B cell (primary cell): Measurements from ENCODE around the gene GAL. TPM values are rescaled to one million over a fixed set of nuclear protein-coding genes. Genes with fewer than 3 reads are reported as not detected.

Experiments used
- ATAC-seq: fragments of 200-7000 bp; cut with Tn5 transposase; one replicate; pipeline ENCODE4 v1.10.0; 2021; ENCODE audit warnings: low read depth, mild to moderate bottlenecking, moderate number of reproducible peaks, moderate library complexity
- CTCF ChIA-PET: fragments of 350-600 bp; sonication (Branson Sonifier 250); formaldehyde crosslinking; loops from one replicate; lab custom pipeline; 2021; ENCODE audit warnings: antibody characterized with exemption, inconsistent platforms; lab: Charles Lee
- POLR2A ChIA-PET: fragments of 350-600 bp; sonication (Branson Sonifier 250); formaldehyde crosslinking; loops from one replicate; lab custom pipeline; 2021; ENCODE audit warnings: antibody characterized with exemption; lab: Charles Lee
- DNase-seq: peaks from one replicate; pipeline ENCODE4 v3.0.0; 2013
- H2AFZ ChIP-seq: 2 replicates; pipeline ENCODE4 v1.6.1; 2012; ENCODE audit warnings: mild to moderate bottlenecking, low read depth, low read length; ENCODE audit not compliant: insufficient read depth, poor library complexity, severe bottlenecking
- H3K27ac ChIP-seq, 2 donors: 1 replicate in 1 of 2; 2 replicates in 1 of 2; pipeline ENCODE4 v1.5.1; 2012 to 2013; ENCODE audit warnings: low read length in 2 of 2, mild to moderate bottlenecking in 2 of 2, moderate library complexity in 1 of 2
- H3K27me3 ChIP-seq, 4 experiments: fragments of 200-600 bp in 1 of 4; sonication (generic) in 1 of 4; replicated peaks in 1 of 4; 1 replicate in 2 of 4; 2 replicates in 2 of 4; pipeline versions ENCODE4 v1.6.1 to v1.7.0; 2013 to 2016; ENCODE audit warnings: low read length in 3 of 4, mild to moderate bottlenecking in 2 of 4, mixed read lengths in 1 of 4, moderate library complexity in 1 of 4; ENCODE audit not compliant: insufficient read depth in 4 of 4, control insufficient read depth in 3 of 4; ENCODE audit errors: control extremely low read depth in 1 of 4
- H3K36me3 ChIP-seq, 2 experiments: replicated peaks in 1 of 2; 1 replicate in 1 of 2; 2 replicates in 1 of 2; pipeline versions ENCODE4 v1.6.1 to v1.7.1; 2013; ENCODE audit warnings: low read length in 1 of 2; ENCODE audit not compliant: insufficient read depth in 2 of 2, control insufficient read depth in 1 of 2; ENCODE audit errors: control extremely low read depth in 1 of 2, extremely low read depth in 1 of 2
- H3K4me1 ChIP-seq, 2 donors: fragments of 200-600 bp in 1 of 2; sonication (generic) in 1 of 2; 1 replicate in 1 of 2; 2 replicates in 1 of 2; pipeline versions ENCODE4 v1.5.1 to v1.6.1; 2013 to 2017; ENCODE audit warnings: low read length in 2 of 2; ENCODE audit not compliant: control insufficient read depth in 2 of 2, insufficient read depth in 2 of 2
- H3K4me2 ChIP-seq: replicated peaks from 2 replicates; pipeline ENCODE3; 2012; ENCODE audit warnings: mild to moderate bottlenecking, low read depth, low read length; ENCODE audit not compliant: poor library complexity, severe bottlenecking
- H3K4me3 ChIP-seq, 5 experiments: fragments of 200-600 bp in 1 of 5; sonication (generic) in 1 of 5; 1 replicate in 3 of 5; 2 replicates in 2 of 5; pipeline versions ENCODE4 v1.5.1 to v1.7.0; 2011 to 2016; ENCODE audit warnings: low read length in 4 of 5, mild to moderate bottlenecking in 4 of 5, low read depth in 2 of 5, control low read depth in 1 of 5, moderate library complexity in 1 of 5; ENCODE audit not compliant: insufficient read depth in 1 of 5; ENCODE audit errors: control extremely low read depth in 1 of 5, extremely low read depth in 1 of 5
- H3K79me2 ChIP-seq: fragments of 200-600 bp; sonication (generic); one replicate; pipeline ENCODE4 v1.6.0; 2016; ENCODE audit warnings: low read length; ENCODE audit not compliant: control insufficient read depth, insufficient read depth
- H3K9ac ChIP-seq: fragments of 200-600 bp; sonication (generic); 2 replicates; pipeline ENCODE4 v1.6.1; 2017; ENCODE audit warnings: mild to moderate bottlenecking, low read length, moderate library complexity
- H3K9me3 ChIP-seq, 3 donors: one replicate each; pipeline versions ENCODE4 v1.6.1 to v1.7.1; 2013; ENCODE audit warnings: low read length in 2 of 3; ENCODE audit not compliant: control insufficient read depth in 2 of 3, insufficient read depth in 1 of 3; ENCODE audit errors: control extremely low read depth in 1 of 3
- H4K20me1 ChIP-seq: 2 replicates; pipeline ENCODE4 v1.6.0; 2012; ENCODE audit warnings: mild to moderate bottlenecking, low read length; ENCODE audit not compliant: insufficient read depth, control insufficient read depth, poor library complexity, severe bottlenecking
- H3K27ac Mint-ChIP-seq: one replicate; pipeline ENCODE4 v1.8.0; 2021; ENCODE audit warnings: mixed read lengths
- H3K27me3 Mint-ChIP-seq: one replicate; pipeline ENCODE4 v1.8.0; 2021; ENCODE audit warnings: mixed read lengths
- H3K4me1 Mint-ChIP-seq: one replicate; pipeline ENCODE4 v1.8.0; 2021; ENCODE audit warnings: mixed read lengths
- H3K4me3 Mint-ChIP-seq: one replicate; pipeline ENCODE4 v1.8.0; 2021; ENCODE audit warnings: mixed read lengths
- H3K9me3 Mint-ChIP-seq: one replicate; pipeline ENCODE4 v1.8.0; 2022; ENCODE audit warnings: mixed read lengths; ENCODE audit not compliant: insufficient read depth
- CTCF ChIP-seq: fragments of 200-600 bp; IDR thresholded peaks from one replicate; pipeline ENCODE4 v1.8.0; 2022; ENCODE audit warnings: antibody characterized with exemption, mild to moderate bottlenecking
- EZH2 ChIP-seq: IDR thresholded peaks from 2 replicates; pipeline ENCODE4 v1.6.1; 2012; ENCODE audit warnings: borderline replicate concordance, low read depth, mild to moderate bottlenecking, moderate library complexity, low read length; ENCODE audit not compliant: insufficient read depth, poor library complexity, severe bottlenecking
- WGBS: methylation state at CpG from one replicate; pipeline ENCODE4 v1.1.5; 2013; ENCODE audit warnings: missing lambda C conversion rate; ENCODE audit not compliant: insufficient coverage; 5-methylcytosine and 5-hydroxymethylcytosine counted together
- intact Hi-C: fragments of 100-400 bp; cut with micrococcal nuclease; formaldehyde crosslinking; loops from one replicate; pipeline ENCODE4 v1.10.0; 2022
- polyA plus RNA-seq: library from polyadenylated mRNA; depleted of rRNA; stranded (reverse); fragments of >200 nt; gene quantifications from 2 replicates; pipeline ENCODE4 v1.2.3, GENCODE V29; 2012
- total RNA-seq, 2 donors: library from RNA; stranded (reverse); fragments of 120-200 nt in 1 of 2; gene quantifications; 1 replicate in 1 of 2; 2 replicates in 1 of 2; pipeline versions ENCODE4 v1.2.3 to v1.2.4, GENCODE V29; 2013 to 2022

Gene GAL
- total and polyA plus RNA-seq, 2 donors (not counting 1 experiment from before 2014, with no cell fraction given), result not detected

- CTCF ChIA-PET, result interaction anchor here (0.7 kb wide), 1 partner anchor 416 kb away, joined by 3 read pairs; no protein-coding TSS in a partner anchor
- no peak for DNase-seq
These were observed 9.9 kb upstream of the GAL start for GRCh38 chr11:68674461-68674860.

GRCh38 chr11:68677432-68677831 is 6.9 kb upstream of the GAL start:
- CTCF ChIA-PET, result no interaction called here
- Mint-ChIP-seq H3K9me3 (no peaks in the 10 kb centered on the region), H3K4me1 (no peaks in the 10 kb centered on the region)

More at GRCh38 chr11:68674461-68674860, 9.9 kb upstream of the GAL start:
- Histone ChIP-seq H3K4me2 (no peak overlapping the region), H3K4me1 (no peaks in the 10 kb centered on the region), H3K79me2 (no peaks in the 10 kb centered on the region), H4K20me1 (no peaks in the 10 kb centered on the region), H3K27ac (no peak overlapping the region), H3K27me3 (peaks cover 0 to 3% (median 0%) of the 10 kb centered on the region in 4 experiments), H3K36me3 (no peaks in the 10 kb centered on the region), H2AFZ (no peak overlapping the region), H3K4me3 (no peak overlapping the region), H3K9me3 (peaks cover 0 to 13% (median 0%) of the 10 kb centered on the region in 3 donors), H3K9ac (no peak overlapping the region)
- H3K4me1 Mint-ChIP-seq, result no peaks in the 10 kb centered on the region
- TF ChIP-seq CTCF (no peak), EZH2 (no peak)
- H3K27ac Mint-ChIP-seq, result no peak overlapping the region
- intact Hi-C loops, result no loop called here
- POLR2A ChIA-PET, result no interaction called here
- peaks cover 22% of the 10 kb centered on the region for H3K27me3 Mint-ChIP-seq
- no peak for ATAC-seq
- H3K4me3 Mint-ChIP-seq, result no peak overlapping the region
- WGBS, result 94% methylated on average over 14 of the region's 16 CpGs
- no peaks in the 10 kb centered on the region for H3K9me3 Mint-ChIP-seq

More at GRCh38 chr11:68677432-68677831, 6.9 kb upstream of the GAL start:
- H3K36me3 ChIP-seq, result no peaks in the 10 kb centered on the region
- 53% methylated on average over 4 of the region's 6 CpGs for WGBS
- ATAC-seq (no peak), DNase-seq (no peak)
- H2AFZ ChIP-seq, result no peak overlapping the region
- no peak overlapping the region for H3K27ac ChIP-seq
- POLR2A ChIA-PET, result no interaction called here
- H3K4me3 ChIP-seq, result no peak overlapping the region
- H3K4me2 ChIP-seq, result no peak overlapping the region
- H3K4me1 ChIP-seq, result no peaks in the 10 kb centered on the region
- H3K79me2 ChIP-seq, result no peaks in the 10 kb centered on the region
- H4K20me1 ChIP-seq, result no peaks in the 10 kb centered on the region
- Mint-ChIP-seq H3K4me3 (no peak overlapping the region), H3K27me3 (peaks cover 22% of the 10 kb centered on the region), H3K27ac (no peak overlapping the region)
- peaks cover 0 to 7% (median 0%) of the 10 kb centered on the region in 3 donors for H3K9me3 ChIP-seq
- H3K27me3 ChIP-seq, result peaks cover 0 to 5% (median 0%) of the 10 kb centered on the region in 4 experiments
- intact Hi-C loops, result no loop called here
- no peak overlapping the region for H3K9ac ChIP-seq
- no peak for TF ChIP-seq EZH2
- TF ChIP-seq CTCF, result no peak
